Upper lobe of left lung (tissue), 4 donors: ENCODE measurements around the gene IQCH.

Experiments used
- POLR2A ChIP-seq, 4 donors: fragments of 450-650 bp; IDR thresholded peaks; one replicate each; pipeline ENCODE4 v1.5.1; 2016 to 2017; ENCODE audit warnings: antibody characterized with exemption in 4 of 4, mild to moderate bottlenecking in 2 of 4
- TF ChIP-seq, protein P1 (sequence below), 6 experiments: fragments of 450-650 bp in 4 of 6; fragments of 200-600 bp in 2 of 6; sonication (generic) in 2 of 6; IDR thresholded peaks; one replicate each; pipeline ENCODE4 v1.5.1; 2016 to 2019; ENCODE audit warnings: antibody characterized with exemption in 6 of 6

- TF ChIP-seq, protein P1, sequence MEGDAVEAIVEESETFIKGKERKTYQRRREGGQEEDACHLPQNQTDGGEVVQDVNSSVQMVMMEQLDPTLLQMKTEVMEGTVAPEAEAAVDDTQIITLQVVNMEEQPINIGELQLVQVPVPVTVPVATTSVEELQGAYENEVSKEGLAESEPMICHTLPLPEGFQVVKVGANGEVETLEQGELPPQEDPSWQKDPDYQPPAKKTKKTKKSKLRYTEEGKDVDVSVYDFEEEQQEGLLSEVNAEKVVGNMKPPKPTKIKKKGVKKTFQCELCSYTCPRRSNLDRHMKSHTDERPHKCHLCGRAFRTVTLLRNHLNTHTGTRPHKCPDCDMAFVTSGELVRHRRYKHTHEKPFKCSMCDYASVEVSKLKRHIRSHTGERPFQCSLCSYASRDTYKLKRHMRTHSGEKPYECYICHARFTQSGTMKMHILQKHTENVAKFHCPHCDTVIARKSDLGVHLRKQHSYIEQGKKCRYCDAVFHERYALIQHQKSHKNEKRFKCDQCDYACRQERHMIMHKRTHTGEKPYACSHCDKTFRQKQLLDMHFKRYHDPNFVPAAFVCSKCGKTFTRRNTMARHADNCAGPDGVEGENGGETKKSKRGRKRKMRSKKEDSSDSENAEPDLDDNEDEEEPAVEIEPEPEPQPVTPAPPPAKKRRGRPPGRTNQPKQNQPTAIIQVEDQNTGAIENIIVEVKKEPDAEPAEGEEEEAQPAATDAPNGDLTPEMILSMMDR (IDR thresholded peaks at IDR 0.05), result no peak
- no peak for TF ChIP-seq POLR2A (IDR thresholded peaks at IDR 0.05)
Measured at GRCh38 chr15:67212684-67213367, 41.8 kb upstream of the IQCH start.
